ENCODE results near the gene IGFBP6. TPM values are rescaled to one million over a fixed set of nuclear protein-coding genes. Genes with fewer than 3 reads are reported as not detected.
A peak's percentile ranks its signal among the peaks of the same experiment; 100 is the strongest.

IGFBP6 gene
- total RNA-seq, 4 donors from 2014 or later = 76.6 to 363 (median 186) TPM

GRCh38 chr12:53050426-53051057 is 46.9 kb upstream of the IGFBP6 start:
- Histone ChIP-seq H3K9me3 (no peaks in the 10 kb centered on the region), H3K27ac (peak overlapping the region; percentile 98 to 100 (median 99)), H3K4me3 (replicated peaks in 1 of 3) (peak overlapping the region; percentile 6 to 57 (median 25)), H3K4me1 (peaks cover 75 to 84% of the 10 kb centered on the region in 2 donors), H3K36me3 (peaks cover 0 to 4% of the 10 kb centered on the region in 2 donors), H3K27me3 (no peaks in the 10 kb centered on the region)
- WGBS, 2 donors = 47 to 64% methylated on average over 2 of the region's 2 CpGs
- intact Hi-C loops (cut with DNase I) = no loop called here
- no peak for DNase-seq
- no peak for TF ChIP-seq POLR2A (IDR thresholded peaks at IDR 0.05)
- no peak for TF ChIP-seq CTCF (IDR thresholded peaks at IDR 0.05)

GRCh38 chr12:53051058-53051880 is 46.2 kb upstream of the IGFBP6 start:
- peak overlapping the region in 2 of 3 donors; percentile 14 to 57 for H3K4me3 ChIP-seq (replicated peaks in 1 of 3)
- H3K27me3 ChIP-seq = no peaks in the 10 kb centered on the region
- TF ChIP-seq CTCF (IDR thresholded peaks at IDR 0.05) = peak in 3 of 6 experiments; percentile 25 to 37 (median 33)
- peak in 1 of 2 donors; percentile 45 for TF ChIP-seq POLR2A (IDR thresholded peaks at IDR 0.05)
- intact Hi-C loops (cut with DNase I) = no loop called here
- H3K36me3 ChIP-seq = peaks cover 3 to 6% of the 10 kb centered on the region in 2 donors
- H3K9me3 ChIP-seq = no peaks in the 10 kb centered on the region
- WGBS, 2 donors = 21 to 26% methylated on average over 6 to 10 of the region's 11 CpGs
- peak overlapping the region; percentile 98 to 100 (median 99) for H3K27ac ChIP-seq
- H3K4me1 ChIP-seq = peaks cover 71 to 77% of the 10 kb centered on the region in 2 donors
- DNase-seq = peak; percentile 77 to 85

GRCh38 chr12:53051881-53052412 is 45.5 kb upstream of the IGFBP6 start:
- Histone ChIP-seq H3K9me3 (no peaks in the 10 kb centered on the region), H3K27ac (peak overlapping the region; percentile 98 to 100 (median 99)), H3K27me3 (no peaks in the 10 kb centered on the region), H3K4me1 (peaks cover 70 to 74% of the 10 kb centered on the region in 2 donors), H3K36me3 (peaks cover 7 to 9% of the 10 kb centered on the region in 2 donors), H3K4me3 (replicated peaks in 1 of 3) (peak overlapping the region in 1 of 3 donors; percentile 57)
- TF ChIP-seq CTCF (IDR thresholded peaks at IDR 0.05) (no peak), POLR2A (IDR thresholded peaks at IDR 0.05) (no peak)
- intact Hi-C loops (cut with DNase I) = no loop called here
- WGBS, 2 donors = 39 to 69% methylated on average over 5 to 7 of the region's 7 CpGs
- no peak for DNase-seq

- Histone ChIP-seq H3K36me3 (peaks cover 10 to 15% of the 10 kb centered on the region in 2 donors), H3K9me3 (no peaks in the 10 kb centered on the region), H3K27me3 (no peaks in the 10 kb centered on the region), H3K4me3 (replicated peaks in 1 of 3) (peak overlapping the region in 1 of 3 donors; percentile 57), H3K4me1 (peaks cover 69 to 74% of the 10 kb centered on the region in 2 donors), H3K27ac (peak overlapping the region; percentile 98 to 100 (median 99))
- peak; percentile 94 to 95 for DNase-seq
- TF ChIP-seq POLR2A (IDR thresholded peaks at IDR 0.05) (peak in 1 of 2 donors; percentile 20), CTCF (IDR thresholded peaks at IDR 0.05) (no peak)
- intact Hi-C loops (cut with DNase I) = no loop called here
- WGBS, 2 donors = 31 to 36% methylated on average over 7 to 9 of the region's 11 CpGs
Observed at GRCh38 chr12:53052419-53053217, 44.8 kb upstream of the IGFBP6 start.

Measured in thyroid gland (tissue), 4 donors.